SU-DHL-6 (cell line): ENCODE results near the gene DSCAML1.

ENCODE experiments used
- H2AFZ ChIP-seq: fragments of 200-600 bp; sonication (generic); 2 replicates; pipeline ENCODE4 v1.6.1; 2014; ENCODE audit warnings: low read depth, mild to moderate bottlenecking, moderate library complexity, mixed read lengths, antibody characterized with exemption, low read length; ENCODE audit not compliant: severe bottlenecking
- H3F3A ChIP-seq: fragments of 200-600 bp; shearing (Covaris generic); 2 replicates; pipeline ENCODE4 v1.6.0; 2016; ENCODE audit warnings: antibody characterized with exemption, mild to moderate bottlenecking; ENCODE audit not compliant: insufficient read depth
- H3K27ac ChIP-seq: fragments of 200-600 bp; sonication (generic); 2 replicates; pipeline ENCODE4 v1.5.1; 2016; ENCODE audit warnings: low read depth, mild to moderate bottlenecking, low read length, moderate library complexity, mixed read lengths
- H3K27me3 ChIP-seq: fragments of 200-600 bp; sonication (generic), shearing (Covaris generic); 2 replicates; pipeline ENCODE4 v1.6.0; 2014; ENCODE audit warnings: mild to moderate bottlenecking, low read length
- H3K36me3 ChIP-seq: fragments of 200-600 bp; sonication (generic); 2 replicates; pipeline ENCODE4 v1.6.1; 2014; ENCODE audit warnings: mild to moderate bottlenecking, low read length, mixed read lengths
- H3K4me2 ChIP-seq: fragments of 300-600, 200-600 bp; shearing (Covaris generic), sonication (generic); 2 replicates; pipeline ENCODE4 v1.6.0; 2014; ENCODE audit warnings: low read length, low read depth, mild to moderate bottlenecking; ENCODE audit not compliant: poor library complexity, severe bottlenecking
- H3K4me3 ChIP-seq: fragments of 200-600 bp; sonication (generic); 2 replicates; pipeline ENCODE4 v1.5.1; 2014; ENCODE audit warnings: antibody characterized with exemption, low read length, mild to moderate bottlenecking, mixed read lengths; ENCODE audit not compliant: insufficient read depth, poor library complexity, severe bottlenecking
- H3K79me2 ChIP-seq: fragments of 200-600 bp; sonication (generic); 2 replicates; pipeline ENCODE4 v1.6.1; 2014; ENCODE audit warnings: mild to moderate bottlenecking, low read length, moderate library complexity; ENCODE audit not compliant: insufficient read depth
- H3K9ac ChIP-seq: fragments of 200-600 bp; sonication (generic); 2 replicates; pipeline ENCODE4 v1.7.0; 2014; ENCODE audit warnings: mild to moderate bottlenecking, low read length
- H3K9me2 ChIP-seq: fragments of 200-600 bp; sonication (generic); replicated peaks from 2 replicates; pipeline ENCODE4 v1.6.1; 2014; ENCODE audit warnings: low read length; ENCODE audit not compliant: insufficient read depth
- H3K9me3 ChIP-seq: fragments of 200-600 bp; sonication (generic); 2 replicates; pipeline ENCODE4 v1.6.1; 2014; ENCODE audit warnings: low read length, mixed read lengths; ENCODE audit not compliant: insufficient read depth
- H4K20me1 ChIP-seq: fragments of 200-600 bp; sonication (generic); 2 replicates; pipeline ENCODE4 v1.6.1; 2014; ENCODE audit warnings: low read depth, mild to moderate bottlenecking, antibody characterized with exemption, low read length, moderate library complexity, mixed read lengths
- EZH2phosphoT487 ChIP-seq: fragments of 200-600 bp; sonication (generic), shearing (Covaris generic); conservative IDR thresholded peaks from 2 replicates; pipeline ENCODE4 v1.6.1; 2018; ENCODE audit warnings: mild to moderate bottlenecking, antibody characterized with exemption, low read length, moderate library complexity, mixed read lengths
- TF ChIP-seq, protein P1 (sequence below): fragments of 200-600 bp; sonication (generic); IDR thresholded peaks from one replicate; pipeline ENCODE4 v1.5.1; 2017; ENCODE audit warnings: antibody characterized with exemption, mild to moderate bottlenecking, low read length, moderate library complexity; ENCODE audit not compliant: insufficient read depth, poor library complexity, severe bottlenecking

The DSCAML1 gene

DNA sequence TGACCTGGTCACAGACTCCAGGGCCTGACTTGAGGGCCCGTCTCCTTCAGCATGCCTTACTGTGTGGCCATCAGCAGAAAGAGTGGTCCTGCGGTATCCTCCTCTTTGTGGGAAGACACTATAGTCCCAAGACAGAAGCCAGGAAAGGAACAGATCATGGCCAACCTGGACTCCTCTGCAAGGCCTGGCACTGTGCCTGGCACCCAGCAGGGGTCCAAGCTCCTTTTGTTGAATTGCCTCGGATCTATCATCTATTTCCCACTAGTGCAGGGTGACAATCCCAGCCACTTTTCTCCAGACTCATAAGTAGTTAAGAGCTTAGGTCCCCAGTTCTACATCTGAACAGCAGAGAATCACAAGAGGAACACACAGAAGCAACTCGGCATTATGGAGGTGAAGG is 27.0 kb downstream of the DSCAML1 start:
- Histone ChIP-seq H3K79me2 (no peaks in the 10 kb centered on the region), H3K9me3 (no peaks in the 10 kb centered on the region), H4K20me1 (no peaks in the 10 kb centered on the region), H3K9ac (no peak overlapping the region), H3K27me3 (no peaks in the 10 kb centered on the region), H2AFZ (no peak overlapping the region), H3K27ac (no peak overlapping the region), H3K4me3 (no peak overlapping the region), H3K9me2 (no peaks in the 10 kb centered on the region), H3K36me3 (no peaks in the 10 kb centered on the region), H3F3A (no peaks in the 10 kb centered on the region), H3K4me2 (no peak overlapping the region)
- no peak for TF ChIP-seq EZH2phosphoT487
- TF ChIP-seq, protein P1, sequence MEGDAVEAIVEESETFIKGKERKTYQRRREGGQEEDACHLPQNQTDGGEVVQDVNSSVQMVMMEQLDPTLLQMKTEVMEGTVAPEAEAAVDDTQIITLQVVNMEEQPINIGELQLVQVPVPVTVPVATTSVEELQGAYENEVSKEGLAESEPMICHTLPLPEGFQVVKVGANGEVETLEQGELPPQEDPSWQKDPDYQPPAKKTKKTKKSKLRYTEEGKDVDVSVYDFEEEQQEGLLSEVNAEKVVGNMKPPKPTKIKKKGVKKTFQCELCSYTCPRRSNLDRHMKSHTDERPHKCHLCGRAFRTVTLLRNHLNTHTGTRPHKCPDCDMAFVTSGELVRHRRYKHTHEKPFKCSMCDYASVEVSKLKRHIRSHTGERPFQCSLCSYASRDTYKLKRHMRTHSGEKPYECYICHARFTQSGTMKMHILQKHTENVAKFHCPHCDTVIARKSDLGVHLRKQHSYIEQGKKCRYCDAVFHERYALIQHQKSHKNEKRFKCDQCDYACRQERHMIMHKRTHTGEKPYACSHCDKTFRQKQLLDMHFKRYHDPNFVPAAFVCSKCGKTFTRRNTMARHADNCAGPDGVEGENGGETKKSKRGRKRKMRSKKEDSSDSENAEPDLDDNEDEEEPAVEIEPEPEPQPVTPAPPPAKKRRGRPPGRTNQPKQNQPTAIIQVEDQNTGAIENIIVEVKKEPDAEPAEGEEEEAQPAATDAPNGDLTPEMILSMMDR = no peak

DNA sequence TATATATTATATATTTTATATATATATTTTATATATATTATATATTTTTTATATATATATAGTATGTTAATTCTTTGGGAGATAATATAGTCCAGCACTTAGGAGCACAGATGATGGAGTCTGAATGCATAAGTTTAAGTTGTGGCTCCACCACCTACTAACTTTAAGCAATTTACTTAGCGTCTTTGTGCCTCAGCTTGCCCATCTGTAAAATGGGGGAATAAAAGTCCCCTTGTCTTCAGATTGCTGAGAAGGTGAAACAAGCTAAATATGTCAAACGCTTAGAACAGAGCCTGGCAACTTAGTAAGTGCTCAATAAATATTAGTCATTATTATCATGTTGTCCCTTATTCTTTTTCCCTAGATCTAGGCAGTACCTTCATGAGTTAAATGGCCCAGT is 27.5 kb downstream of the DSCAML1 start:
- H3K4me3 ChIP-seq = no peak overlapping the region
- H3K9me2 ChIP-seq = no peaks in the 10 kb centered on the region
- no peak overlapping the region for H2AFZ ChIP-seq
- no peaks in the 10 kb centered on the region for H3K9me3 ChIP-seq
- H3K36me3 ChIP-seq = no peaks in the 10 kb centered on the region
- no peak overlapping the region for H3K9ac ChIP-seq
- H3K27ac ChIP-seq = no peak overlapping the region
- H3K79me2 ChIP-seq = no peaks in the 10 kb centered on the region
- no peaks in the 10 kb centered on the region for H3K27me3 ChIP-seq
- H4K20me1 ChIP-seq = no peaks in the 10 kb centered on the region
- TF ChIP-seq, protein P1 = no peak
- no peak for TF ChIP-seq EZH2phosphoT487
- no peaks in the 10 kb centered on the region for H3F3A ChIP-seq
- H3K4me2 ChIP-seq = no peak overlapping the region

DNA sequence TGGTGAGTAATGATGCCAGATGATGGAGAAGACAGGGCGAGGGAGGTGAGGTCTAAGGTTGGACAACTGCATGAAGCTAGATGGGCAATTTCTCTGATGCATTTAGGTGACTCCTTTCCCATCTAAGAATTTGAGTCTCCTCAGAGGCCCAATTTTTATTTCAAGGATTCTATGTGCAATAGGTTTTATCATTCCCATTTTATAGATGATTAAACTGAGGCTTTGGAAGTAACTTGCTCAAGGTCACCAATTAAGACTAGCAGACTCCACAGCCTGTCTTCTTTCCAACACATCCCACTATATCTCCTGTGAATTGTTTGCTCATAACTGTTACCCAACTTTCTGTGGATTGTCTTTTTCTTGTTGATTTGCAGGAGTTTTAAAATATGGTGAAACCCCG is 28.5 kb downstream of the DSCAML1 start:
- Histone ChIP-seq H3K27ac (no peak overlapping the region), H2AFZ (no peak overlapping the region), H3F3A (no peaks in the 10 kb centered on the region), H3K9ac (no peak overlapping the region), H4K20me1 (no peaks in the 10 kb centered on the region), H3K4me3 (no peak overlapping the region), H3K36me3 (no peaks in the 10 kb centered on the region), H3K9me3 (no peaks in the 10 kb centered on the region), H3K9me2 (no peaks in the 10 kb centered on the region), H3K79me2 (no peaks in the 10 kb centered on the region), H3K27me3 (no peaks in the 10 kb centered on the region), H3K4me2 (no peak overlapping the region)
- TF ChIP-seq, protein P1 = no peak
- no peak for TF ChIP-seq EZH2phosphoT487
